ENCODE measurements around the gene USP10.
"Not testable (repeated sequence)": the region's sequence is repeated elsewhere in the genome, so short reads cannot be mapped to it uniquely, and the experiment has no call there.

Gene USP10

GRCh38 chr16:84673561-84673960 lies 26.2 kb upstream of the USP10 start:
- DNase-seq (ENCODE audit: low spot score) = no peak

GRCh38 chr16:84675423-84675822 lies 24.4 kb upstream of the USP10 start:
- no peak for DNase-seq (ENCODE audit: low spot score)

- DNase-seq (ENCODE audit: low spot score) = no peak
Measured at GRCh38 chr16:84675884-84676283, 23.9 kb upstream of the USP10 start.

- no peak for DNase-seq (ENCODE audit: low spot score)
Measured at GRCh38 chr16:84677017-84677803, 22.6 kb upstream of the USP10 start.

GRCh38 chr16:84677849-84678248 lies 22.0 kb upstream of the USP10 start:
- DNase-seq (ENCODE audit: low spot score) = no peak

- DNase-seq (ENCODE audit: low spot score) = no peak
Measured at GRCh38 chr16:84678541-84678940, 21.3 kb upstream of the USP10 start.

- DNase-seq (ENCODE audit: low spot score) = no peak
Measured at GRCh38 chr16:84680165-84680842, 19.5 kb upstream of the USP10 start.

GRCh38 chr16:84680843-84681629 lies 18.8 kb upstream of the USP10 start:
- no peak for DNase-seq (ENCODE audit: low spot score)

GRCh38 chr16:84683691-84684591 lies 15.9 kb upstream of the USP10 start:
- DNase-seq (ENCODE audit: low spot score) = no peak

- DNase-seq (ENCODE audit: low spot score) = no peak
Measured at GRCh38 chr16:84684592-84684965, 15.2 kb upstream of the USP10 start.

- DNase-seq (ENCODE audit: low spot score) = no peak
Measured at GRCh38 chr16:84685210-84685609, 14.6 kb upstream of the USP10 start.

GRCh38 chr16:84686707-84687298 lies 13.0 kb upstream of the USP10 start:
- no peak for DNase-seq (ENCODE audit: low spot score)

- DNase-seq (ENCODE audit: low spot score) = no peak
Measured at GRCh38 chr16:84687715-84688114, 12.1 kb upstream of the USP10 start.

GRCh38 chr16:84688163-84688562 lies 11.6 kb upstream of the USP10 start:
- not testable (repeated sequence) for DNase-seq (ENCODE audit: low spot score)

GRCh38 chr16:84689111-84689510 lies 10.7 kb upstream of the USP10 start:
- no peak for DNase-seq (ENCODE audit: low spot score)

- no peak for DNase-seq (ENCODE audit: low spot score)
Measured at GRCh38 chr16:84690088-84690819, 9.5 kb upstream of the USP10 start.

GRCh38 chr16:84692451-84693214 lies 7.2 kb upstream of the USP10 start:
- DNase-seq (ENCODE audit: low spot score) = no peak

GRCh38 chr16:84693869-84694268 lies 5.9 kb upstream of the USP10 start:
- DNase-seq (ENCODE audit: low spot score) = not testable (repeated sequence)

- no peak for DNase-seq (ENCODE audit: low spot score)
Measured at GRCh38 chr16:84694980-84695379, 4.8 kb upstream of the USP10 start.

- no peak for DNase-seq (ENCODE audit: low spot score)
Measured at GRCh38 chr16:84699147-84699711, 571 bp upstream of the USP10 start.

Measured in COLO829 (cell line).